GM12875 (cell line): ENCODE results near the gene FN3K.
"Not testable (repeated sequence)": the region's sequence is repeated elsewhere in the genome, so short reads cannot be mapped to it uniquely, and the experiment has no call there.

Source experiments
- H3K4me3 ChIP-seq: one replicate; pipeline ENCODE4 v1.5.1; 2011; ENCODE audit warnings: low read depth, low read length, control low read depth
- CTCF ChIP-seq: IDR thresholded peaks from 2 replicates; pipeline ENCODE4 v1.5.1; 2011; ENCODE audit warnings: low read depth, mild to moderate bottlenecking, control low read depth, inconsistent platforms, low read length, moderate library complexity, borderline replicate concordance; ENCODE audit not compliant: insufficient read depth

Gene FN3K

DNA sequence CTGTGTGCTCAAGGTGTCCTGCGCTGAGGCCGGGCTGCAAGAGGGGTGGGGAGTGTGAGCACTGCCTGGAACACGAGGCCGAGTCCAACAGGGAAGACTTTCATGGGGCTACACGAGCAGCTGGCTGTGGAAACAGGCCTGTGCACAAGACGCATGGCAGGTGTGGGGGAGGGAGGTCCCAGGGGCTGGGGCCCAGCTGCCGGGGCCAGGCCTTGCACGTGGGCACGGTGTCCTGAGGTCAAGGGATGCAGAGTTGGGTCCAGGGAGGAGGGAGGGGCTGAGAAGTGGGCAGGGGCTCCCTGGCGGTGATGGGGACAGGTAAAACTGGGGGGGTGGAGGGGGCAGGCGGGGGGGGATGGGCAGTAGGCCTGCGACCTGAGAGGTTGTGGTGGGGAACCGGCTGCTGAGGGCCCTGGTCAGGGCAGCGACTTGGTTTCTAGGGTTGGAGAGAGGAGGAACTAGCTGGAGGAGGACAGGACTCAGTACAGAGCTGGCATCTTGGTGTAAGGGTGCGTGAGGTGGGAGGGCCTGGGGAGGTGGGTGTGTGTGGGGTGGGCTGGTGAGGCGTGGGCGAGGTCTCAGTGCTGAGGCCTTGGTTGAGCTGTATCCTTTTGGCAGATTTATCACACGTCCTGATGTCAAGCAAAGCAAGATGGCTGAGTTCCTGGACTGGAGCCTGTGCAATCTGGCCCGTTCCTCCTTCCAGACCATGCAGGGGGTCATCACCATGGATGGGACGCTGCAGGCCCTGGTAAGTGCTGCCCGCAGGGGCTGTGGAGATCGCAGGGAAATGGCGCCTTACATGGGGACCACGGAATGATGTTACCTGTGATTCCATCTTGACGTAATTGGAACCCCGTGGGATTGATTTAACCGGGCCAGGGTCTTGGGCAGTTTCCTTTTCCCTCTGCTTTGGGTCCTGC is 45.8 kb downstream of the FN3K start:
- no peak overlapping the region for H3K4me3 ChIP-seq
- no peak for TF ChIP-seq CTCF

DNA sequence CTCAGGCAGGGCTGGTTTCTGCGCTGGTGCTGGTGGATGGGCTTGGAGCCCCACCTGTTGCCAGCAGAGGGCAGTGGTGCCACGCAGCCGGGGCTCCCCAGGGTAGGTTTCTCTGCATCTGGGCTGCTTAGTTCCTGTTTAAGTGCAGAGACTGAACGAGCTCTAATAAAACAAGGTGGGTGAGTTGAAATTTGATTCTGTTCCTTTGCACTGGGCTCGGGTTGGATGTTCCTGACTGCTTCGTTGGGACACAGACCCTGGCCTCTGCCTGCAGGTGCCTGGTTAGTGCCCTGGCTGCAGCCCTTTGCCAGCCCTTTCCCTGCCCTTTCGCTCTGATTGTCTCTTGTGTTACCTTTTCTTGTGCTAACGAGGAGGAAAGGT is 46.5 kb downstream of the FN3K start:
- peak; percentile 97 for TF ChIP-seq CTCF
- no peak overlapping the region for H3K4me3 ChIP-seq

- no peak for TF ChIP-seq CTCF
- H3K4me3 ChIP-seq: no peak overlapping the region
Measured at GRCh38 chr17:82782657-82783207, 47.3 kb downstream of the FN3K start.

DNA sequence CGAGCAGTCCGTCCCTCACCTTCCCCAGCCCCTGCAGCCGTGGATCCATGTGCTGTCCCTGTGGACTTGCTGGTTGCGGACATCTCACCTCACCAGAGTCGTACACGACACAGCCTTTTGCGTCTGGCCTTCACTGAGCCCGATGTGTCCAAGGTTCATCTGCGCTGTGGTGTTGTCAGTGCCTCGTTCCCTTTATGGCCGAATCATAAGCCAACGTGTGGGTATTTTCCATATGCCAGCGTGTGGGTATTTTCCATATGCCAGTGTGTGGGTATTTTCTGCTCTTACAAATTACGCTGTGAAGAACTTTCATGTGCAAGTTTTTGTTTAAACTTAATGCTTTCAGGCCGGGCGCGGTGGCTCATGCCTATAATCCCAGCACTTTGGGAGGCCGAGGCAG is 48.1 kb downstream of the FN3K start:
- no peak overlapping the region for H3K4me3 ChIP-seq
- no peak for TF ChIP-seq CTCF

- not testable (repeated sequence) for H3K4me3 ChIP-seq
Measured at GRCh38 chr17:82785581-82785980, 50.2 kb downstream of the FN3K start.

DNA sequence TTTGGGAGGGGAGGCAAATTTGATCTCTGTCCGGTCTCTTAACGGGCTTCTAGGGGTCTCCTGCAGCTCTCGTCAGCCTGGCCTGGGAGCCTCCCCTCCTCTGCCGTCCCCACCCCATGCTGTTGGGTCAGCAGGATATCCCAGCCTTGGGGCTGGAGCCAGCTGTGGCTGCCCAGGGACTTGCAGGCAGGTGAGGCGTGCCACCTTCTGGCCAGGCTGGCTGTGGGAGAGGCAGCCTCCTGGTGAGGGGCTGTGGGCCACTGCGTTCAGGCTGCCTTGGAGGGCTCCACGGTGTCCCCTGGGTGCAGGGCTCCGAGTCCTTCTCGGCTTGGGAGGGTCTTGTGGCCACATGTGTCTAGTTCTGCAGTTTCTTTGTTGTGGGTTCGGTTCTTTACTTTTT is 51.0 kb downstream of the FN3K start:
- no peak for TF ChIP-seq CTCF

DNA sequence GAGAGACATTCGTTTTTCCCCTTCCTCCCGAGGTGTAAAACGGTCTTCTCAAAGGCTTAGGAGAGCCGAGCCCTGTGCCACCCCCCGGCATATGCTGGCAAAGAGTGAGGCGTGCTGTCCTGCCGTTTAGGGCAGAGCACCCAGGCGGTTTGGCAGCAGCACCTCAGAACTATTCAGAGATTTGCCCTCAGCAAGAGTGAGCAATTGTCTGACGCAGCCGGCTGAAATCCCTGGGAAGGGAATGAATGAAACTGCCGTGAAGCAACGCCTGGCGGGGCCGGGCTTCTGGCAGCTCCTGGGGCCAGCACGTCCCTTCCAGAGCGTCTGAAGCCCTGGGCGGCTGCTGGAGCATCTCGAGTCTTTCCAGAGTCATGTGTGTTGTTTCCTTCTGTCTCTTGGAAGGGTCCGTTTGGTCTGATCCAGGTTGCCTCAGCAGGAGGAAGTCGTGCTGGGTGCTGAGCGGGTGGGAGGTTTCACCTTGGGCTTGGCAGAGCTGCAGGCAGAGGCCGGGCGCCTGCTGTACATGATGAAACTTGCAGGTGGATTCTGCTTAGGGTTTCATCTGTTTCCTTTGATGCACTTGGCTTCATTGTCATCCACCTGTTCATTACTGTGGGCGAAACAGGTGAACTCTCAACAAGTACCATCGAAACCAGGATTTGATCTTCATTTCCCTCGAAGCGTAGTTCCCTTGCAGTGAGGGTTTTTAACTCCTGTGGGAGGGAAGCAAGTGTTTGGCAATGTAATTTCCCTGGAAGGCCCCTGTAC is 51.9 kb downstream of the FN3K start:
- no peak overlapping the region for H3K4me3 ChIP-seq
- TF ChIP-seq CTCF: no peak

More for the DNA sequence above, 51.0 kb downstream of the FN3K start:
- H3K4me3 ChIP-seq: no peak overlapping the region
